HCT116 (cell line): ENCODE measurements around the gene ZNF423. TPM values are rescaled to one million over a fixed set of nuclear protein-coding genes. Genes with fewer than 3 reads are reported as not detected.

Experiments
- ATAC-seq: fragments of 200-7000 bp; cut with Tn5 transposase; 2 replicates; pipeline ENCODE4 v1.9.1; 2020; ENCODE audit warnings: mild to moderate bottlenecking, moderate library complexity
- BruUV-seq: library from RNA; stranded (reverse); fragments of 400-500 nt; replicated peaks from 2 replicates; lab custom pipeline; 2021; lab: Mats Ljungman, UMichigan
- CTCF ChIA-PET: fragments of 300-600 bp; sonication (Branson Sonifier 250); formaldehyde crosslinking; loops from one replicate; lab custom pipeline; 2021; ENCODE audit warnings: antibody characterized with exemption; lab: Charles Lee
- POLR2A ChIA-PET: fragments of 300-600, 350-600 bp; sonication (Branson Sonifier 250); formaldehyde crosslinking; loops from one replicate; lab custom pipeline; 2021; ENCODE audit warnings: antibody characterized with exemption; lab: Charles Lee
- RAD21 ChIA-PET, 2 experiments: fragments of 300-600 bp; sonication (Branson Sonifier 250); formaldehyde crosslinking; loops; one replicate each; lab custom pipeline; 2023; ENCODE audit warnings: low total read pairs in 2 of 2; ENCODE audit not compliant: uncharacterized antibody in 2 of 2, unreplicated experiment in 2 of 2, low non-redundant PET in 1 of 2; lab: Charles Lee
- DNase-seq: peaks from one replicate; pipeline ENCODE4 v3.0.0-alpha.2; 2010; ENCODE audit warnings: low read depth, low spot score
- H2AFZ ChIP-seq: fragments of 200-600 bp; shearing (Covaris generic), sonication (generic); 2 replicates; pipeline ENCODE4 v1.6.1; 2017; ENCODE audit warnings: low read depth, mixed run types, mixed read lengths, antibody characterized with exemption, low read length; ENCODE audit not compliant: poor library complexity, severe bottlenecking
- H3K27ac ChIP-seq: 2 replicates; pipeline ENCODE4 v1.5.1; 2012; ENCODE audit warnings: low read depth, low read length
- H3K27me3 ChIP-seq: fragments of 200-600 bp; sonication (generic); 2 replicates; pipeline ENCODE4 v1.6.1; 2016; ENCODE audit warnings: mixed run types, low read length, mixed read lengths; ENCODE audit not compliant: insufficient read depth
- H3K36me3 ChIP-seq, 2 experiments: fragments of 200-500 bp in 1 of 2; fragments of 200-600 bp in 1 of 2; sonication (Bioruptor generic) in 1 of 2; sonication (generic) in 1 of 2; 2 replicates each; pipeline versions ENCODE4 v1.5.1 to v1.6.1; 2014 to 2016; ENCODE audit warnings: low read length in 2 of 2, inconsistent platforms in 1 of 2, mixed read lengths in 1 of 2, mixed run types in 1 of 2; ENCODE audit not compliant: insufficient read depth in 2 of 2, control insufficient read depth in 1 of 2
- H3K4me1 ChIP-seq, 2 experiments: fragments of 200-600 bp in 1 of 2; sonication (generic) in 1 of 2; 2 replicates each; pipeline versions ENCODE4 v1.5.1 to v1.6.1; 2012 to 2017; ENCODE audit warnings: low read length in 2 of 2, inconsistent platforms in 1 of 2, mild to moderate bottlenecking in 1 of 2, mixed read lengths in 1 of 2, mixed run types in 1 of 2, moderate library complexity in 1 of 2; ENCODE audit not compliant: insufficient read depth in 2 of 2, control insufficient read depth in 1 of 2
- H3K4me2 ChIP-seq: fragments of 200-600 bp; sonication (generic); 2 replicates; pipeline ENCODE4 v1.6.1; 2017; ENCODE audit warnings: mixed run types, low read length, mixed read lengths
- H3K4me3 ChIP-seq, 2 experiments: fragments of 200-600 bp in 1 of 2; sonication (generic) in 1 of 2; replicated peaks in 1 of 2; 2 replicates each; pipeline ENCODE4 v1.5.1; 2011 to 2016; ENCODE audit warnings: low read length in 2 of 2, control low read depth in 1 of 2, low read depth in 1 of 2, mild to moderate bottlenecking in 1 of 2, mixed read lengths in 1 of 2, mixed run types in 1 of 2
- H3K79me2 ChIP-seq: fragments of 200-600 bp; sonication (generic); 2 replicates; pipeline ENCODE4 v1.6.1; 2017; ENCODE audit warnings: mild to moderate bottlenecking, mixed run types, low read length, moderate library complexity, mixed read lengths; ENCODE audit not compliant: insufficient read depth
- H3K9ac ChIP-seq: fragments of 200-600 bp; sonication (generic); 2 replicates; pipeline ENCODE4 v1.6.1; 2016; ENCODE audit warnings: low read length, mixed read lengths
- H3K9me2 ChIP-seq: fragments of 200-600 bp; sonication (generic), shearing (Covaris generic); 2 replicates; pipeline ENCODE4 v1.6.1; 2017; ENCODE audit warnings: mixed run types, mild to moderate bottlenecking, moderate library complexity; ENCODE audit not compliant: insufficient read depth
- H3K9me3 ChIP-seq, 2 experiments: fragments of 200-500 bp in 1 of 2; fragments of 200-600 bp in 1 of 2; sonication (Bioruptor generic) in 1 of 2; sonication (generic) in 1 of 2; 2 replicates each; pipeline ENCODE4 v1.6.1; 2014 to 2017; ENCODE audit warnings: low read length in 2 of 2, mixed read lengths in 2 of 2, inconsistent platforms in 1 of 2, low read depth in 1 of 2, mild to moderate bottlenecking in 1 of 2, mixed run types in 1 of 2, moderate library complexity in 1 of 2; ENCODE audit not compliant: control insufficient read depth in 1 of 2, insufficient read depth in 1 of 2
- H4K20me1 ChIP-seq: fragments of 200-600 bp; sonication (generic), shearing (Covaris generic); 2 replicates; pipeline ENCODE4 v1.6.1; 2017; ENCODE audit warnings: mixed run types, mild to moderate bottlenecking, moderate library complexity; ENCODE audit not compliant: insufficient read depth
- CTCF ChIP-seq, 3 experiments: fragments of 200-600 bp in 1 of 3; sonication (generic) in 1 of 3; IDR thresholded peaks in 2 of 3; conservative IDR thresholded peaks in 1 of 3; 2 replicates each; pipeline ENCODE4 v1.5.1; 2012 to 2017; ENCODE audit warnings: low read depth in 2 of 3, low read length in 2 of 3, antibody characterized with exemption in 1 of 3, borderline replicate concordance in 1 of 3, control low read depth in 1 of 3, mild to moderate bottlenecking in 1 of 3, mixed read lengths in 1 of 3, mixed run types in 1 of 3, moderate library complexity in 1 of 3; ENCODE audit not compliant: insufficient read depth in 1 of 3
- EZH2phosphoT487 ChIP-seq: fragments of 200-600 bp; IDR thresholded peaks from 2 replicates; pipeline ENCODE4 v1.6.1; 2018; ENCODE audit warnings: antibody characterized with exemption, borderline replicate concordance
- JUND ChIP-seq: IDR thresholded peaks from 2 replicates; pipeline ENCODE4 v1.6.1; 2012
- POLR2AphosphoS5 ChIP-seq: IDR thresholded peaks from 2 replicates; pipeline ENCODE4 v1.6.1; 2011; ENCODE audit warnings: mild to moderate bottlenecking, low read depth, low read length, moderate library complexity
- SRF ChIP-seq: IDR thresholded peaks from 2 replicates; pipeline ENCODE4 v1.6.1; 2012; ENCODE audit warnings: low read depth
- TCF7L2 ChIP-seq: IDR thresholded peaks from 2 replicates; pipeline ENCODE4 v1.7.0; 2011; ENCODE audit warnings: borderline replicate concordance, inconsistent platforms; ENCODE audit not compliant: insufficient read depth, insufficient read length; ENCODE audit errors: extremely low read depth
- ZNF274 ChIP-seq: fragments of 200-500 bp; sonication (Bioruptor generic); IDR thresholded peaks from 2 replicates; pipeline ENCODE4 v1.6.1; 2014; ENCODE audit warnings: mild to moderate bottlenecking, low read depth, low read length, inconsistent platforms
- intact Hi-C: fragments of 100-400 bp; cut with micrococcal nuclease; formaldehyde crosslinking; loops from 2 replicates; pipeline ENCODE4 v1.10.0; 2022
- total RNA-seq: library from RNA; stranded (reverse); gene quantifications from one replicate; pipeline ENCODE4 v1.2.1, GENCODE V29; 2021; ENCODE audit not compliant: unreplicated experiment
- TF ChIP-seq, protein P1 (sequence below): IDR thresholded peaks from 2 replicates; pipeline ENCODE4 v1.6.1; 2012

The ZNF423 gene
- total RNA-seq, 1 experiment from 2014 or later: 0.22 TPM

DNA sequence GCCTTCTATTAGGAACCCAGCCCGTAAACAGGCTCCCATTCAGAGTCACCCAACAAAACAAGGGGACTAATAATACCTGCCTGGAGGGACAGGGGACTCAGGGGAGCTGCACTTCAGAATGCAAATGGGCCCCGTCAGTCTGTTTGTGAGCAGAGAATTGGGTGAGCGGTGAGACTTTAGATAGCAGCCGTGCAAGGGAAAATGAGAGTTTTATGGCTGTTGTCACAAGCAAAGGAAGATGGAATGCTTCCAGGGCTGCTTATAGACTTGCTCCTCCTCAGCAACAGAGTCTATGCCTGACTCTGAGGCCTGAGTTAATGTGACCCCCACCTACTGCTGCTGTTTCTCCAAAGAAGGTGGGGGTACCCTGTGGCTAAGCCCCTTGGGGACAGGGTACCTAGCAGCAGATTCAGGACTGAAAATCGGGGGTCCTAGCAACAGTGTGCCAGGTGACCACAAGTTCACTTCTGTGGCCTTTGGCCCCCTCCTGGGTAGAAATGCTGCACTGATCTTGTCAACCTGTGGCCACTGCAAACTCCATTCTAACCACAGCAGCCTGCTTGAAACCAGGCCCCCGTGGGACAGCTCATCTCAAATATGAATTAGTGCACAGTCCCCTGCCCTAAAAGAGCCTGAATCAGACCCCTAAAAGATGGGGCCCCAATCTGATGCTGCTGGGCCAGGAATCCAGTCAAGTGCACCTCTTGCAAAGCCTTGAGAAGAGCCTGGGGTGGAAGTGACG, 355.9 kb downstream of the ZNF423 start:
- Histone ChIP-seq H3K79me2 (no peaks in the 10 kb centered on the region), H3K9ac (no peak overlapping the region), H3K27ac (no peak overlapping the region), H3K4me1 (no peaks in the 10 kb centered on the region), H3K9me3 (no peaks in the 10 kb centered on the region), H3K9me2 (no peaks in the 10 kb centered on the region), H3K36me3 (no peaks in the 10 kb centered on the region), H3K4me3 (no peak overlapping the region), H3K4me2 (no peak overlapping the region), H4K20me1 (no peaks in the 10 kb centered on the region), H3K27me3 (no peaks in the 10 kb centered on the region), H2AFZ (no peak overlapping the region)
- ChIA-PET POLR2A (no interaction called here), CTCF (no interaction called here), RAD21 (no interaction called here)
- TF ChIP-seq POLR2AphosphoS5: no peak
- TF ChIP-seq, protein P1, sequence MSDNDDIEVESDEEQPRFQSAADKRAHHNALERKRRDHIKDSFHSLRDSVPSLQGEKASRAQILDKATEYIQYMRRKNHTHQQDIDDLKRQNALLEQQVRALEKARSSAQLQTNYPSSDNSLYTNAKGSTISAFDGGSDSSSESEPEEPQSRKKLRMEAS: no peak
- TF ChIP-seq TCF7L2: no peak
- no peak for TF ChIP-seq ZNF274
- no peak for TF ChIP-seq EZH2phosphoT487
- TF ChIP-seq JUND: no peak
- no peak for TF ChIP-seq CTCF (IDR thresholded peaks at IDR 0.05 in 2 of 3, conservative IDR thresholded peaks at IDR 0.05 in 1 of 3; ENCODE audit: borderline replicate concordance in 1 of 3, insufficient read depth in 1 of 3, low read depth in 2 of 3, low read length in 2 of 3)
- no peak for TF ChIP-seq SRF
- BruUV-seq: no TSS peak
- intact Hi-C loops: no loop called here
- DNase-seq (no peak), ATAC-seq (no peak)
